GM12875 (cell line): ENCODE results near the gene ARL8A.

Source experiments
- H3K4me3 ChIP-seq: one replicate; pipeline ENCODE4 v1.5.1; 2011; ENCODE audit warnings: low read depth, low read length, control low read depth
- TF ChIP-seq, protein P1 (sequence below): IDR thresholded peaks from 2 replicates; pipeline ENCODE4 v1.5.1; 2011; ENCODE audit warnings: low read depth, mild to moderate bottlenecking, control low read depth, inconsistent platforms, low read length, moderate library complexity, borderline replicate concordance; ENCODE audit not compliant: insufficient read depth

ARL8A gene

DNA sequence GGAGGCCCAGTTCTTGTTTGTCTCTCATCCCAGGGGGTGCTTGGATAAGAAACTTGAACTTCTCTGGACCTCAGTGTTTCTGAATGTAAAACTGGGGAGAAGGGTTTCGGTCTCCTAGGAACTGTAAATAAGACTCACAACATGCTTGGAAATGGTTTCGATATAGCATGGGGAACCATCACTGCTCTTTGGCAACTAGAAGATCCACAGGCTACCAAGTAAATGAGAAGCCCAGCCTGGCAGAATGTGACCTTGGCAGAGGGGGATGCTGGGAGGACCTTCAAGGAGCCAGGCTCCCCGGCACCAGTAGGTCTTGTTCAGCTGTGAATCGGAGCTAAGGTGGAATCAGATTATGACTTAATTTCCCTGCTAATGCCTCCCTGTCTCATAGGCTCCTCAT, 3.7 kb downstream of the ARL8A start:
- no peak overlapping the region for H3K4me3 ChIP-seq
- TF ChIP-seq, protein P1, sequence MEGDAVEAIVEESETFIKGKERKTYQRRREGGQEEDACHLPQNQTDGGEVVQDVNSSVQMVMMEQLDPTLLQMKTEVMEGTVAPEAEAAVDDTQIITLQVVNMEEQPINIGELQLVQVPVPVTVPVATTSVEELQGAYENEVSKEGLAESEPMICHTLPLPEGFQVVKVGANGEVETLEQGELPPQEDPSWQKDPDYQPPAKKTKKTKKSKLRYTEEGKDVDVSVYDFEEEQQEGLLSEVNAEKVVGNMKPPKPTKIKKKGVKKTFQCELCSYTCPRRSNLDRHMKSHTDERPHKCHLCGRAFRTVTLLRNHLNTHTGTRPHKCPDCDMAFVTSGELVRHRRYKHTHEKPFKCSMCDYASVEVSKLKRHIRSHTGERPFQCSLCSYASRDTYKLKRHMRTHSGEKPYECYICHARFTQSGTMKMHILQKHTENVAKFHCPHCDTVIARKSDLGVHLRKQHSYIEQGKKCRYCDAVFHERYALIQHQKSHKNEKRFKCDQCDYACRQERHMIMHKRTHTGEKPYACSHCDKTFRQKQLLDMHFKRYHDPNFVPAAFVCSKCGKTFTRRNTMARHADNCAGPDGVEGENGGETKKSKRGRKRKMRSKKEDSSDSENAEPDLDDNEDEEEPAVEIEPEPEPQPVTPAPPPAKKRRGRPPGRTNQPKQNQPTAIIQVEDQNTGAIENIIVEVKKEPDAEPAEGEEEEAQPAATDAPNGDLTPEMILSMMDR: no peak

DNA sequence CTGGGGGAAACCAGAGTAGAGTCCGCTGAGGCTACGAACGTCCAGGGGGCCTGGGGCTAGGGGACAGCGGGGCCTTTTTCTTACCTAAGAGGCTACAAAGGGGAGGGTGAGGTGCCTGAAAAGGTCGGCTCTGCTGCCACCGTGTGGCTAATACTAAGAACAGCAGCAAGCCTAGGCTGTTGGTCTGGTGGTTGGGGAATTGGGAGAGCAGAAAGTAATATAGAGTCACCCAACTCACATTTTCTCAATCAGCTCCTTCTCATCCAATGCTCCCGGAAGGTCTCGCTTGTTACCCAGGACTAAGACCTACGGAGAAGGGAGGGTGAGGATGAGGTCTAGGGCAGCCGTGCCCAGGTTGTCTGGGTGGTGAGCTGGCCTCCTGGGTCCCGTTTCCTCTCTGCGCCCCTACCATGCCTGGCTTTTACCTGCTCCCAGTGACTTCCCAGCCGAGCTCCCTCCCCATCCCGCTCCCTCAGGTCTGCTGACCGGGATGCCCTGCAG, 9.3 kb downstream of the ARL8A start:
- TF ChIP-seq, protein P1: peak; percentile 83
- no peak overlapping the region for H3K4me3 ChIP-seq

DNA sequence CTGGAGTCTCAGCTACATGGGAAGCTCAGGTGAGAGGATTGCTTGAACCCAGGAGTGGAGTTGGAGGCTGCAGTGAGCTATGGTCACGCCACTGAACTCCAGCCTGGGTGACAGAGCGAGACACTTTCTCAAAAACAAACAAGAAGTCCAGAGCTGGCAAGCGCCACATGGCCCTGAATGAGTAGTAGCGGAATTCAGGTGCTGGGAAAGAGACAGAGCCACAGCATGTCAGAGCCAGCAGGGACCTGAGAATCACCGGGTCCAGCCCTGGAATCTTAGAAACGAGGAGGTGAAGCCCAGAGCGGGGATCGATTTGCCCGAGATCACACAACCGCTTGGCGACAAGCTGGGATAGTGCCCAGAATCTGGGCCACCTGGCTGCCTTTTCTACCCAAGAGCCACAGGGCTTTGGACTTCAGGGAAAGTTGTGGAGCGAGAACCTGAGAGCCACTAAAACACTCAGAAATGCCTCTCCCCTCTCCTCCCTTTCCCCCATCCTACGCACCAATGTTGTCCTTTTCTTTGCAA, 9.8 kb downstream of the ARL8A start:
- H3K4me3 ChIP-seq: no peak overlapping the region
- TF ChIP-seq, protein P1: no peak

DNA sequence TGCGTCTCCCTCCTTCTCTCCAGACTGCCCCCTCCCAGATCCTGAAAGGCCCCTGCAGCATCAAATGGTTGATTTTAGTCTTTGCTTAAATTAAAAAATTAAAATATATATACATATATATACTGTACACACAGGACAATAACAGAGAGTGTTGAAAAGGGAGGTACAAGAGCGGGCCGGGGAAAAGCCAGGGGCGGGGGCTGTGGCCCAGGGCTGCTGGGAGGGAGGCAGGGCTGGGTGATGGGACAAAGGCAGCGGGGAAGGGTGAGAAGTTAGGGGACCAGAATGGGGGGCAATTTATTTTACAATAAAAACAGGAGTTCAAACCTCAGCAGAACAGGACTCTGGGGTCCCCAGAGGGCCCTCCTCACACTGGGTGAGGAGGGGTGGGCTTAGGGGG, 10.5 kb downstream of the ARL8A start:
- TF ChIP-seq, protein P1: no peak
- no peak overlapping the region for H3K4me3 ChIP-seq

DNA sequence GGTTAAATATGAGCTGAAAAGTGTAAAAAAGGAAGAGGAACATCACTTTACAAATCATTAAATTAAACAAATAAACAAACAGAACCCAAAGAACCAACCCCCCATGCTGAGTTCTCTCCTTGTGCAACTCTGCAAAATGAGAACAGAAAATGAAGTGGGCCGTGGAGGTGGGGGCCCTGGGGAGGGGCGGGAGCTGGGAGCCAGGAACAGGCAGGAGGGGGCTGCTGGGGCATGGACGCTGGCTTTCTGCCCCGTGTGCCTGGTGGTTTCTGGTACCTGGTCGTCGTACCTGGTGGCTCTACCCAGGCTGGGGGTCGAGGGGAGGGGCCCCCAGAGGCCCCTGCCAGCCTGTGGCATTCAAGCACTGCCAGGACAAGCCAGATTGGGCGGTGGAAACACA, 11.0 kb downstream of the ARL8A start:
- TF ChIP-seq, protein P1: no peak
- no peak overlapping the region for H3K4me3 ChIP-seq

DNA sequence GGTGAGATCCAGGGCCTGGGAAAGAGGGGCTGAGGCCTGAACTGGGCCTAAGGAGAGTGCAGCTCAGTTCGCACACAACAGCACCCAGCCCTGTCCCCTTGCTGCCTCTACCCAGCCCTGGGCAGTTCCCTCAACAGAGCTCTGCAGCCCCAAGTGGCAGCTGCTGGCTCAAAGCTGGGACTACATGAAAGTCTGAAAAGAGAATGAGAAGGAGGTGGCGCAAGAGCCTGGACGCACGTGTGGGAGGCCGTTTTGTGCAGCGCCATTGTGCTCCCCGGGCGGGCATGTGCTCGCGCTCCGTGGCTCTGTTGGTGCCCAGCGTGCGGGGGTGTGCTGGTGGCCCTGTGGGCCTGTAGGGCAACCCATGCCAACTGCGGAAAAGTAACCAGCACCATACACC, 11.5 kb downstream of the ARL8A start:
- no peak overlapping the region for H3K4me3 ChIP-seq
- TF ChIP-seq, protein P1: no peak

DNA sequence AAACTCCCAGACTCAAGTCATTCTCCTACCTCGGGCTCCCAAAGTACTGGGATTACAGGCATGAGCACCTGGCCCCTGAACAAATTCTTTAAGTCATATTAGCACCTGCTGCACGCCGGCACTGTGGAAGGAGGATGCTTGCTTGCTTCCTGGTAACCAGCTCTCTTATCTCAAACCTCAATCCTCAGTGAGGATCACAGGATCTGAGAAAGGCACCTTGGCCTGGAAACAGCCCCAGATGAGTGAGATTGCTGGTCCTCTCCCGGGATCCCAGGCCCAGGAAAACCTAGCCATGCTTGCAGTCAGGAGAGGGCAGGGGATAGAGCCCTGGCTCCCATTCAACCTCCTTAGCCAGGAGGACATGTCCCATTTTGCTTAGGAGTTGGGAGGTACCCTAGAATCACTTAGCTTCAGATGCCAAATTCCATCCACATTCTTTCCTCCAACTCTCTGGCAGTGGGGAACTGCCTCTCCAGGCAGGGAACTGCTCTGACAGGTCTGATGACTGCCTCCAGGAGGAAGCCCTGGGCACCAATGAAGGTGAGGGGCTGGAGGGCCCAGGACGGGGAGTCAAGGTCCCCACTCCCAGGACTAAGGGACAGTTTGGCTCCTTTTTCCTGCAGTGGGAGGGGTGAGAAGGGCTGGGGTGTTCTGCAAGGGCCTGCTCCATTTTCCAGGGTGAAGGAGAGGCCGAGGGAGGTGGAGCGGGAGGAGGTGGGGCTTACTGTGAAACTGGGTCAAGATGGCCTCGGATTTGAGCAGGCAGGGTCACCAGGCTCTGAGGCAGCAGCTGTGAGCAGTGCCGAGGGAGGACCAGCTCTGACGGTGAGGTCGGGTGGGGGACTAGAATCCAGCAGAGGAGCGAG, 12.3 kb downstream of the ARL8A start:
- TF ChIP-seq, protein P1: no peak
- no peak overlapping the region for H3K4me3 ChIP-seq
